HEK293 (cell line): ENCODE results near the gene PHETA1.

ENCODE experiments used
- GLIS1 ChIP-seq: fragments of 450-650 bp; formaldehyde crosslinking; IDR thresholded peaks from 2 replicates; pipeline ENCODE4 v1.5.1; 2016; ENCODE audit warnings: missing biosample characterization, missing genetic modification characterization
- HIC1 ChIP-seq: fragments of 450-650 bp; formaldehyde crosslinking; IDR thresholded peaks from 2 replicates; pipeline ENCODE4 v1.5.1; 2016; ENCODE audit warnings: missing biosample characterization, missing genetic modification characterization
- INSM2 ChIP-seq: fragments of 450-650 bp; formaldehyde crosslinking; IDR thresholded peaks from 2 replicates; pipeline ENCODE4 v1.5.1; 2016; ENCODE audit warnings: missing biosample characterization, missing genetic modification characterization
- KLF9 ChIP-seq: fragments of 450-650 bp; formaldehyde crosslinking; IDR thresholded peaks from 2 replicates; pipeline ENCODE4 v1.5.1; 2016; ENCODE audit warnings: missing biosample characterization, missing genetic modification characterization, low read depth
- MZF1 ChIP-seq: fragments of 450-650 bp; formaldehyde crosslinking; IDR thresholded peaks from 2 replicates; pipeline ENCODE4 v1.5.1; 2017; ENCODE audit warnings: missing biosample characterization, missing genetic modification characterization, borderline replicate concordance
- PRDM1 ChIP-seq: fragments of 450-650 bp; formaldehyde crosslinking; IDR thresholded peaks from 2 replicates; pipeline ENCODE4; 2016; ENCODE audit warnings: missing biosample characterization, missing genetic modification characterization
- PRDM4 ChIP-seq: fragments of 450-650 bp; formaldehyde crosslinking; IDR thresholded peaks from 2 replicates; pipeline ENCODE4 v1.5.1; 2017; ENCODE audit warnings: missing biosample characterization, missing genetic modification characterization
- SCRT2 ChIP-seq: fragments of 450-650 bp; formaldehyde crosslinking; IDR thresholded peaks from 2 replicates; pipeline ENCODE4 v1.5.1; 2016; ENCODE audit warnings: missing biosample characterization, missing genetic modification characterization
- ZBTB7A ChIP-seq: fragments of 450-650 bp; formaldehyde crosslinking; IDR thresholded peaks from 2 replicates; pipeline ENCODE4 v1.5.1; 2016; ENCODE audit warnings: low read depth, missing biosample characterization, missing genetic modification characterization
- ZNF16 ChIP-seq: fragments of 450-650 bp; formaldehyde crosslinking; IDR thresholded peaks from 2 replicates; pipeline ENCODE4 v1.5.1; 2016; ENCODE audit warnings: low read depth, missing biosample characterization, missing genetic modification characterization
- ZNF169 ChIP-seq: fragments of 450-650 bp; formaldehyde crosslinking; IDR thresholded peaks from 2 replicates; pipeline ENCODE4 v1.5.1; 2016; ENCODE audit warnings: missing biosample characterization, missing genetic modification characterization
- ZNF175 ChIP-seq: fragments of 450-650 bp; formaldehyde crosslinking; IDR thresholded peaks from 2 replicates; pipeline ENCODE4 v1.5.1; 2016; ENCODE audit warnings: missing biosample characterization, missing genetic modification characterization
- ZNF184 ChIP-seq: fragments of 450-650 bp; IDR thresholded peaks from 2 replicates; pipeline ENCODE4 v1.5.1; 2018; ENCODE audit warnings: missing biosample characterization, mild to moderate bottlenecking, missing genetic modification characterization
- ZNF239 ChIP-seq: fragments of 450-650 bp; formaldehyde crosslinking; IDR thresholded peaks from 2 replicates; pipeline ENCODE4 v1.5.1; 2016; ENCODE audit warnings: missing biosample characterization, missing genetic modification characterization
- ZNF341 ChIP-seq: fragments of 450-650 bp; formaldehyde crosslinking; IDR thresholded peaks from 2 replicates; pipeline ENCODE4; 2016; ENCODE audit warnings: low read depth, missing biosample characterization, missing genetic modification characterization
- ZNF473 ChIP-seq: fragments of 450-650 bp; formaldehyde crosslinking; IDR thresholded peaks from 2 replicates; pipeline ENCODE4 v1.5.1; 2017; ENCODE audit warnings: missing biosample characterization, missing genetic modification characterization
- ZNF501 ChIP-seq: fragments of 450-650 bp; formaldehyde crosslinking; IDR thresholded peaks from 2 replicates; pipeline ENCODE4 v1.5.1; 2016; ENCODE audit warnings: missing biosample characterization, missing genetic modification characterization
- ZNF514 ChIP-seq: fragments of 450-650 bp; formaldehyde crosslinking; IDR thresholded peaks from 2 replicates; pipeline ENCODE4 v1.5.1; 2016; ENCODE audit warnings: missing biosample characterization, missing genetic modification characterization
- ZNF600 ChIP-seq: fragments of 450-650 bp; formaldehyde crosslinking; IDR thresholded peaks from 2 replicates; pipeline ENCODE4 v1.5.1; 2016; ENCODE audit warnings: missing biosample characterization, missing genetic modification characterization
- ZNF610 ChIP-seq: fragments of 450-650 bp; formaldehyde crosslinking; IDR thresholded peaks from 2 replicates; pipeline ENCODE4 v1.5.1; 2016; ENCODE audit warnings: missing biosample characterization, missing genetic modification characterization, borderline replicate concordance
- ZNF624 ChIP-seq: fragments of 450-650 bp; formaldehyde crosslinking; IDR thresholded peaks from 2 replicates; pipeline ENCODE4 v1.5.1; 2017; ENCODE audit warnings: missing biosample characterization, missing genetic modification characterization
- ZNF670 ChIP-seq: fragments of 450-650 bp; formaldehyde crosslinking; IDR thresholded peaks from 2 replicates; pipeline ENCODE4 v1.5.1; 2016; ENCODE audit warnings: missing biosample characterization, missing genetic modification characterization, low read depth
- ZNF792 ChIP-seq: fragments of 450-650 bp; formaldehyde crosslinking; IDR thresholded peaks from 2 replicates; pipeline ENCODE4 v1.5.1; 2016; ENCODE audit warnings: missing biosample characterization, missing genetic modification characterization
- ZNF837 ChIP-seq: fragments of 450-650 bp; formaldehyde crosslinking; IDR thresholded peaks from 2 replicates; pipeline ENCODE4 v1.5.1; 2016; ENCODE audit warnings: missing biosample characterization, missing genetic modification characterization
- ZSCAN5A ChIP-seq: fragments of 450-650 bp; formaldehyde crosslinking; IDR thresholded peaks from 2 replicates; pipeline ENCODE4 v1.5.1; 2016; ENCODE audit warnings: missing biosample characterization, missing genetic modification characterization
- TF ChIP-seq, protein P1 (sequence below): fragments of 450-650 bp; formaldehyde crosslinking; conservative IDR thresholded peaks from 2 replicates; pipeline ENCODE4 v1.5.1; 2016; ENCODE audit warnings: low read depth, missing biosample characterization, missing genetic modification characterization

The PHETA1 gene

GRCh38 chr12:111396726-111397445, 28.0 kb upstream of the PHETA1 start (continued):
- 0 out of 2 replicates have a peak, but pooled peaks have one; percentile 36 for TF ChIP-seq MZF1 (tag by site-specific recombination)
- no peak for TF ChIP-seq ZNF670 (tag by site-specific recombination)
- TF ChIP-seq, protein P1, sequence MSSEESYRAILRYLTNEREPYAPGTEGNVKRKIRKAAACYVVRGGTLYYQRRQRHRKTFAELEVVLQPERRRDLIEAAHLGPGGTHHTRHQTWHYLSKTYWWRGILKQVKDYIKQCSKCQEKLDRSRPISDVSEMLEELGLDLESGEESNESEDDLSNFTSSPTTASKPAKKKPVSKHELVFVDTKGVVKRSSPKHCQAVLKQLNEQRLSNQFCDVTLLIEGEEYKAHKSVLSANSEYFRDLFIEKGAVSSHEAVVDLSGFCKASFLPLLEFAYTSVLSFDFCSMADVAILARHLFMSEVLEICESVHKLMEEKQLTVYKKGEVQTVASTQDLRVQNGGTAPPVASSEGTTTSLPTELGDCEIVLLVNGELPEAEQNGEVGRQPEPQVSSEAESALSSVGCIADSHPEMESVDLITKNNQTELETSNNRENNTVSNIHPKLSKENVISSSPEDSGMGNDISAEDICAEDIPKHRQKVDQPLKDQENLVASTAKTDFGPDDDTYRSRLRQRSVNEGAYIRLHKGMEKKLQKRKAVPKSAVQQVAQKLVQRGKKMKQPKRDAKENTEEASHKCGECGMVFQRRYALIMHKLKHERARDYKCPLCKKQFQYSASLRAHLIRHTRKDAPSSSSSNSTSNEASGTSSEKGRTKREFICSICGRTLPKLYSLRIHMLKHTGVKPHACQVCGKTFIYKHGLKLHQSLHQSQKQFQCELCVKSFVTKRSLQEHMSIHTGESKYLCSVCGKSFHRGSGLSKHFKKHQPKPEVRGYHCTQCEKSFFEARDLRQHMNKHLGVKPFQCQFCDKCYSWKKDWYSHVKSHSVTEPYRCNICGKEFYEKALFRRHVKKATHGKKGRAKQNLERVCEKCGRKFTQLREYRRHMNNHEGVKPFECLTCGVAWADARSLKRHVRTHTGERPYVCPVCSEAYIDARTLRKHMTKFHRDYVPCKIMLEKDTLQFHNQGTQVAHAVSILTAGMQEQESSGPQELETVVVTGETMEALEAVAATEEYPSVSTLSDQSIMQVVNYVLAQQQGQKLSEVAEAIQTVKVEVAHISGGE (tag by site-specific recombination): no peak
- TF ChIP-seq ZNF239 (tag by site-specific recombination): no peak
- no peak for TF ChIP-seq ZNF341
- no peak for TF ChIP-seq ZNF175 (tag by site-specific recombination)
- TF ChIP-seq INSM2 (tag by site-specific recombination): 0 out of 2 replicates have a peak, but pooled peaks have one; percentile 52
- no peak for TF ChIP-seq ZBTB7A (tag by site-specific recombination)
- TF ChIP-seq ZNF624 (tag by site-specific recombination): no peak
- no peak for TF ChIP-seq ZNF514 (tag by site-specific recombination)
- TF ChIP-seq ZSCAN5A (tag by site-specific recombination): no peak
- TF ChIP-seq ZNF16 (tag by site-specific recombination): no peak
- TF ChIP-seq ZNF169: no peak
- no peak for TF ChIP-seq ZNF837
- TF ChIP-seq HIC1 (tag by site-specific recombination): peak; percentile 98
- no peak for TF ChIP-seq PRDM1 (tag by site-specific recombination)
- TF ChIP-seq SCRT2 (tag by site-specific recombination): no peak
- TF ChIP-seq ZNF501 (tag by site-specific recombination): peak; percentile 79; the same call in 1 of the 2 replicates
- no peak for TF ChIP-seq PRDM4 (tag by site-specific recombination)
- TF ChIP-seq ZNF792 (tag by site-specific recombination): no peak
- 0 out of 2 replicates have a peak, but pooled peaks have one; percentile 44 for TF ChIP-seq ZNF610 (tag by site-specific recombination)
- no peak for TF ChIP-seq ZNF473 (tag by site-specific recombination)
- no peak for TF ChIP-seq ZNF600
- no peak for TF ChIP-seq KLF9 (tag by site-specific recombination)
- TF ChIP-seq GLIS1: peak; percentile 88
- 0 out of 2 replicates have a peak, but pooled peaks have one; percentile 42 for TF ChIP-seq ZNF184 (tag by site-specific recombination)
